HepG2 (cell line): ENCODE results near the gene HMGCS2. TPM values are rescaled to one million over a fixed set of nuclear protein-coding genes. Genes with fewer than 3 reads are reported as not detected.

Source experiments
- IRX3 ChIP-seq: sonication (generic); formaldehyde crosslinking; IDR thresholded peaks from 2 replicates; pipeline ENCODE4 v1.8.1; 2023; ENCODE audit warnings: mild to moderate bottlenecking, low read depth, missing genetic modification reagents, borderline replicate concordance
- KDM5A ChIP-seq: fragments of 200-600 bp; sonication (generic); IDR thresholded peaks from 2 replicates; pipeline ENCODE4 v1.7.0; 2018; ENCODE audit warnings: antibody characterized with exemption, mild to moderate bottlenecking, low read length, borderline replicate concordance
- MTA1 ChIP-seq: sonication (generic); formaldehyde crosslinking; IDR thresholded peaks from 2 replicates; pipeline ENCODE4 v1.4.0; 2020; ENCODE audit warnings: missing genetic modification reagents, mild to moderate bottlenecking, borderline replicate concordance
- MYC ChIP-seq: sonication (generic); formaldehyde crosslinking; IDR thresholded peaks from 2 replicates; pipeline ENCODE4 v1.9.0; 2021; ENCODE audit warnings: missing genetic modification reagents, borderline replicate concordance
- NCOA1 ChIP-seq: sonication (generic); formaldehyde crosslinking; IDR thresholded peaks from 2 replicates; pipeline ENCODE4 v1.9.0; 2021; ENCODE audit warnings: missing genetic modification reagents
- NCOA2 ChIP-seq: sonication (generic); formaldehyde crosslinking; IDR thresholded peaks from 2 replicates; pipeline ENCODE4 v1.8.0; 2022; ENCODE audit warnings: inconsistent platforms
- RFXAP ChIP-seq: sonication (generic); formaldehyde crosslinking; IDR thresholded peaks from 2 replicates; pipeline ENCODE4 v1.4.0; 2020; ENCODE audit warnings: missing genetic modification reagents, borderline replicate concordance
- SOX13 ChIP-seq, 3 experiments: fragments of 450-650 bp in 1 of 3; sonication (generic) in 1 of 3; formaldehyde crosslinking in 1 of 3; IDR thresholded peaks in 2 of 3; conservative IDR thresholded peaks in 1 of 3; 2 replicates each; pipeline versions ENCODE4 v1.5.0 to v1.6.1; 2016 to 2020; ENCODE audit warnings: antibody characterized with exemption in 1 of 3, mild to moderate bottlenecking in 1 of 3, missing compliant biosample characterization in 1 of 3, missing genetic modification reagents in 1 of 3, moderate library complexity in 1 of 3
- TOPORS ChIP-seq: sonication (generic); formaldehyde crosslinking; IDR thresholded peaks from 2 replicates; pipeline ENCODE4 v1.8.0; 2023; ENCODE audit warnings: mild to moderate bottlenecking, missing genetic modification reagents
- ZNF232 ChIP-seq: sonication (generic); formaldehyde crosslinking; IDR thresholded peaks from 2 replicates; pipeline ENCODE4 v1.4.0; 2020; ENCODE audit warnings: missing genetic modification reagents, borderline replicate concordance
- polyA plus RNA-seq, 8 experiments: library from polyadenylated mRNA; depleted of rRNA in 3 of 8; stranded (reverse) in 7 of 8; unstranded in 1 of 8; fragments of >200 nt; fragmentation: Illumina TruSeq in 4 of 8; extraction: Trizol in 4 of 8; gene quantifications; 2 replicates each; pipeline versions ENCODE4 v1.2.1 to v1.2.3, GENCODE V29; 2011 to 2016; ENCODE audit warnings: low read depth in 4 of 8, missing spikeins in 1 of 8, mixed read lengths in 1 of 8; ENCODE audit not compliant: insufficient read depth in 1 of 8
- total RNA-seq, 5 experiments: library from RNA; depleted of rRNA; stranded (reverse); fragments of >200 nt; fragmentation: Illumina TruSeq; extraction: Trizol; gene quantifications; 2 replicates each; pipeline ENCODE4 v1.2.3, GENCODE V29; 2016; ENCODE audit warnings: low read depth in 1 of 5
- TF ChIP-seq, protein P1 (sequence below): sonication (generic); formaldehyde crosslinking; IDR thresholded peaks from 2 replicates; pipeline ENCODE4 v1.9.0; 2021; ENCODE audit warnings: missing genetic modification reagents, mild to moderate bottlenecking, borderline replicate concordance
- TF ChIP-seq, protein P2 (sequence below): IDR thresholded peaks from 2 replicates; pipeline ENCODE4 v1.4.0; 2020; ENCODE audit warnings: mild to moderate bottlenecking, missing genetic modification reagents
- TF ChIP-seq, protein P3 (sequence below): IDR thresholded peaks from 2 replicates; pipeline ENCODE4 v1.6.1; 2016; ENCODE audit warnings: missing compliant biosample characterization, missing genetic modification reagents, borderline replicate concordance
- TF ChIP-seq, protein P4 (sequence below): sonication (generic); formaldehyde crosslinking; IDR thresholded peaks from 2 replicates; pipeline ENCODE4 v1.8.0; 2022; ENCODE audit warnings: missing genetic modification reagents, mild to moderate bottlenecking, borderline replicate concordance
- TF ChIP-seq, protein P5 (sequence below): sonication (generic); formaldehyde crosslinking; conservative IDR thresholded peaks from 2 replicates; pipeline ENCODE4 v1.8.1; 2023; ENCODE audit warnings: missing genetic modification reagents
- TF ChIP-seq, protein P6 (sequence below): sonication (generic); formaldehyde crosslinking; IDR thresholded peaks from 2 replicates; pipeline ENCODE4 v1.5.0; 2020; ENCODE audit warnings: mild to moderate bottlenecking, missing genetic modification reagents

The HMGCS2 gene
- total and polyA plus RNA-seq, 2 of the 13 experiments (the other 11 are each of a cell fraction or from before 2014, with no cell fraction given): 0.44 to 1.5 TPM

DNA sequence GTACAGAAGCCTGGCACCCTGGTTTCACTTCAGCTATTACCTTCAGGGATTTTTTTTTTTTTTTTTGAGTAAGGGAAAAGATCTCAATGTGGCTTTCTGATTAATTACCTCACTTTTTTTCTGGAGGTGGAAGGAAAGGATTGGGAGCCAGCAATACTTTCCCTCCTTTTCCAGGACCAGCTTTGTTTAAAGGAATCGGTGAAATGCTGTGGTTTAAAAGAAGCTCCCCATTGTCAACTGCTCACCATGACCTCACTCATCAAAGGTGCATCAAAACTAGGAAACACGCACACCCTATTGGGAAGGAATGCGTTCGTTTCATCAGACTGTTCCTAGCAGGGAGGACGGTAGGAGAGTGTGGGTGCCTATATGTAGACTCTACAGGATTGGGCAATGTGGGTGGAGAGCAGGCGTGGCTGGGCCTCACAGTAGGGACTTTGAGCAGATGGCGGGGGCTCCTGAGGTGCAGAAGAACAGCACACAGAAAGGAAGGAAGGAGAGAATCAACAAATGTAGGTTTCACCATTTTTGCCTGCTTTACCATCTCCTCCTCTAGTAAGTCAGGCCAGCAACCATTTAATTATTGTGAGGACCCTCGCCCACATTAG lies 44.0 kb downstream of the HMGCS2 start (continued):
- TF ChIP-seq, protein P1, sequence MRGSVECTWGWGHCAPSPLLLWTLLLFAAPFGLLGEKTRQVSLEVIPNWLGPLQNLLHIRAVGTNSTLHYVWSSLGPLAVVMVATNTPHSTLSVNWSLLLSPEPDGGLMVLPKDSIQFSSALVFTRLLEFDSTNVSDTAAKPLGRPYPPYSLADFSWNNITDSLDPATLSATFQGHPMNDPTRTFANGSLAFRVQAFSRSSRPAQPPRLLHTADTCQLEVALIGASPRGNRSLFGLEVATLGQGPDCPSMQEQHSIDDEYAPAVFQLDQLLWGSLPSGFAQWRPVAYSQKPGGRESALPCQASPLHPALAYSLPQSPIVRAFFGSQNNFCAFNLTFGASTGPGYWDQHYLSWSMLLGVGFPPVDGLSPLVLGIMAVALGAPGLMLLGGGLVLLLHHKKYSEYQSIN: no peak
- TF ChIP-seq, protein P2, sequence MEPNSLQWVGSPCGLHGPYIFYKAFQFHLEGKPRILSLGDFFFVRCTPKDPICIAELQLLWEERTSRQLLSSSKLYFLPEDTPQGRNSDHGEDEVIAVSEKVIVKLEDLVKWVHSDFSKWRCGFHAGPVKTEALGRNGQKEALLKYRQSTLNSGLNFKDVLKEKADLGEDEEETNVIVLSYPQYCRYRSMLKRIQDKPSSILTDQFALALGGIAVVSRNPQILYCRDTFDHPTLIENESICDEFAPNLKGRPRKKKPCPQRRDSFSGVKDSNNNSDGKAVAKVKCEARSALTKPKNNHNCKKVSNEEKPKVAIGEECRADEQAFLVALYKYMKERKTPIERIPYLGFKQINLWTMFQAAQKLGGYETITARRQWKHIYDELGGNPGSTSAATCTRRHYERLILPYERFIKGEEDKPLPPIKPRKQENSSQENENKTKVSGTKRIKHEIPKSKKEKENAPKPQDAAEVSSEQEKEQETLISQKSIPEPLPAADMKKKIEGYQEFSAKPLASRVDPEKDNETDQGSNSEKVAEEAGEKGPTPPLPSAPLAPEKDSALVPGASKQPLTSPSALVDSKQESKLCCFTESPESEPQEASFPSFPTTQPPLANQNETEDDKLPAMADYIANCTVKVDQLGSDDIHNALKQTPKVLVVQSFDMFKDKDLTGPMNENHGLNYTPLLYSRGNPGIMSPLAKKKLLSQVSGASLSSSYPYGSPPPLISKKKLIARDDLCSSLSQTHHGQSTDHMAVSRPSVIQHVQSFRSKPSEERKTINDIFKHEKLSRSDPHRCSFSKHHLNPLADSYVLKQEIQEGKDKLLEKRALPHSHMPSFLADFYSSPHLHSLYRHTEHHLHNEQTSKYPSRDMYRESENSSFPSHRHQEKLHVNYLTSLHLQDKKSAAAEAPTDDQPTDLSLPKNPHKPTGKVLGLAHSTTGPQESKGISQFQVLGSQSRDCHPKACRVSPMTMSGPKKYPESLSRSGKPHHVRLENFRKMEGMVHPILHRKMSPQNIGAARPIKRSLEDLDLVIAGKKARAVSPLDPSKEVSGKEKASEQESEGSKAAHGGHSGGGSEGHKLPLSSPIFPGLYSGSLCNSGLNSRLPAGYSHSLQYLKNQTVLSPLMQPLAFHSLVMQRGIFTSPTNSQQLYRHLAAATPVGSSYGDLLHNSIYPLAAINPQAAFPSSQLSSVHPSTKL (CRISPR knock-in tag): peak; percentile 92
- peak; percentile 85 for TF ChIP-seq NCOA2 (CRISPR knock-in tag)
- no peak for TF ChIP-seq IRX3 (CRISPR knock-in tag)
- peak; percentile 67; the same call in 1 of the 2 replicates for TF ChIP-seq RFXAP (CRISPR knock-in tag)
- no peak for TF ChIP-seq KDM5A
- TF ChIP-seq SOX13 (IDR thresholded peaks at IDR 0.05): peak; percentile 63; the same call in 1 of the 2 replicates
- peak in 1 of 2 experiments; percentile 86; a peak in 2 of 4 replicates for TF ChIP-seq SOX13 (CRISPR knock-in tag; conservative IDR thresholded peaks at IDR 0.05 in 1 of 2, IDR thresholded peaks at IDR 0.05 in 1 of 2)
- TF ChIP-seq MYC (CRISPR knock-in tag): peak; percentile 80
- TF ChIP-seq MTA1 (CRISPR knock-in tag): peak; percentile 88
- TF ChIP-seq, protein P3, sequence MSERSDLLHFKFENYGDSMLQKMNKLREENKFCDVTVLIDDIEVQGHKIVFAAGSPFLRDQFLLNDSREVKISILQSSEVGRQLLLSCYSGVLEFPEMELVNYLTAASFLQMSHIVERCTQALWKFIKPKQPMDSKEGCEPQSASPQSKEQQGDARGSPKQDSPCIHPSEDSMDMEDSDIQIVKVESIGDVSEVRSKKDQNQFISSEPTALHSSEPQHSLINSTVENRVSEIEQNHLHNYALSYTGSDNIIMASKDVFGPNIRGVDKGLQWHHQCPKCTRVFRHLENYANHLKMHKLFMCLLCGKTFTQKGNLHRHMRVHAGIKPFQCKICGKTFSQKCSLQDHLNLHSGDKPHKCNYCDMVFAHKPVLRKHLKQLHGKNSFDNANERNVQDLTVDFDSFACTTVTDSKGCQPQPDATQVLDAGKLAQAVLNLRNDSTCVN (CRISPR knock-in tag): no peak
- TF ChIP-seq, protein P4, sequence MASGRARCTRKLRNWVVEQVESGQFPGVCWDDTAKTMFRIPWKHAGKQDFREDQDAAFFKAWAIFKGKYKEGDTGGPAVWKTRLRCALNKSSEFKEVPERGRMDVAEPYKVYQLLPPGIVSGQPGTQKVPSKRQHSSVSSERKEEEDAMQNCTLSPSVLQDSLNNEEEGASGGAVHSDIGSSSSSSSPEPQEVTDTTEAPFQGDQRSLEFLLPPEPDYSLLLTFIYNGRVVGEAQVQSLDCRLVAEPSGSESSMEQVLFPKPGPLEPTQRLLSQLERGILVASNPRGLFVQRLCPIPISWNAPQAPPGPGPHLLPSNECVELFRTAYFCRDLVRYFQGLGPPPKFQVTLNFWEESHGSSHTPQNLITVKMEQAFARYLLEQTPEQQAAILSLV (CRISPR knock-in tag): no peak
- TF ChIP-seq, protein P5, sequence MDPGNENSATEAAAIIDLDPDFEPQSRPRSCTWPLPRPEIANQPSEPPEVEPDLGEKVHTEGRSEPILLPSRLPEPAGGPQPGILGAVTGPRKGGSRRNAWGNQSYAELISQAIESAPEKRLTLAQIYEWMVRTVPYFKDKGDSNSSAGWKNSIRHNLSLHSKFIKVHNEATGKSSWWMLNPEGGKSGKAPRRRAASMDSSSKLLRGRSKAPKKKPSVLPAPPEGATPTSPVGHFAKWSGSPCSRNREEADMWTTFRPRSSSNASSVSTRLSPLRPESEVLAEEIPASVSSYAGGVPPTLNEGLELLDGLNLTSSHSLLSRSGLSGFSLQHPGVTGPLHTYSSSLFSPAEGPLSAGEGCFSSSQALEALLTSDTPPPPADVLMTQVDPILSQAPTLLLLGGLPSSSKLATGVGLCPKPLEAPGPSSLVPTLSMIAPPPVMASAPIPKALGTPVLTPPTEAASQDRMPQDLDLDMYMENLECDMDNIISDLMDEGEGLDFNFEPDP (CRISPR knock-in tag): no peak
- peak; percentile 100 for TF ChIP-seq ZNF232 (CRISPR knock-in tag)
- TF ChIP-seq, protein P6, sequence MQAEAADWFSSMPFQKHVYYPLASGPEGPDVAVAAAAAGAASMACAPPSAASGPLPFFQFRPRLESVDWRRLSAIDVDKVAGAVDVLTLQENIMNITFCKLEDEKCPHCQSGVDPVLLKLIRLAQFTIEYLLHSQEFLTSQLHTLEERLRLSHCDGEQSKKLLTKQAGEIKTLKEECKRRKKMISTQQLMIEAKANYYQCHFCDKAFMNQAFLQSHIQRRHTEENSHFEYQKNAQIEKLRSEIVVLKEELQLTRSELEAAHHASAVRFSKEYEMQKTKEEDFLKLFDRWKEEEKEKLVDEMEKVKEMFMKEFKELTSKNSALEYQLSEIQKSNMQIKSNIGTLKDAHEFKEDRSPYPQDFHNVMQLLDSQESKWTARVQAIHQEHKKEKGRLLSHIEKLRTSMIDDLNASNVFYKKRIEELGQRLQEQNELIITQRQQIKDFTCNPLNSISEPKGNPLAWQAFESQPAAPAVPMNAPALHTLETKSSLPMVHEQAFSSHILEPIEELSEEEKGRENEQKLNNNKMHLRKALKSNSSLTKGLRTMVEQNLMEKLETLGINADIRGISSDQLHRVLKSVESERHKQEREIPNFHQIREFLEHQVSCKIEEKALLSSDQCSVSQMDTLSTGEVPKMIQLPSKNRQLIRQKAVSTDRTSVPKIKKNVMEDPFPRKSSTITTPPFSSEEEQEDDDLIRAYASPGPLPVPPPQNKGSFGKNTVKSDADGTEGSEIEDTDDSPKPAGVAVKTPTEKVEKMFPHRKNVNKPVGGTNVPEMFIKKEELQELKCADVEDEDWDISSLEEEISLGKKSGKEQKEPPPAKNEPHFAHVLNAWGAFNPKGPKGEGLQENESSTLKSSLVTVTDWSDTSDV (CRISPR knock-in tag): no peak
- no peak for TF ChIP-seq TOPORS
- no peak for TF ChIP-seq NCOA1 (CRISPR knock-in tag)
